ENCODE data around the gene MARCHF6.

MARCHF6 gene

DNA sequence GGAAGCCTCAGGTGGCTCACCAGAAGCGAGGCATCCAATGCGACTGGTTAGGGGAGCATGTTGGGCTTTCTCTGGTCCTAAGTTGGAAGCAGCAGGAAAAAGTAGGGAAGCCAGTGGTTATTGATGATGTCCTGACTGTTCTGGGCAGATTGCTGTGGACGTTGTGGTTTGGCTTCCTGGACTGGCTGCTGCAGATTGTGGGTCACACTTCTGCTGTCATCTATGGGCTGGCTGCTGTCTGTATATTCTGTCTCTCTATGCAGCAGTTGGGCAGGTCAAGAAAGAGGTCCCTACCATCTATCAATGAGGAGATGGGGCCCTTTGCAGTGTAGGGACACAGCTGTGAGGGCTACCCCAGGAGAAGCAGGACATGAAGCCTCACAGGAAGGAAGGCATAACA is 13.5 kb upstream of the MARCHF6 start (continued):
- TF ChIP-seq ZBTB11 (tag by site-specific recombination; conservative IDR thresholded peaks at IDR 0.05; ENCODE audit: low read depth) = no peak
- TF ChIP-seq ZNF791 (tag by site-specific recombination; IDR thresholded peaks at IDR 0.05) = no peak
- TF ChIP-seq, protein P1, sequence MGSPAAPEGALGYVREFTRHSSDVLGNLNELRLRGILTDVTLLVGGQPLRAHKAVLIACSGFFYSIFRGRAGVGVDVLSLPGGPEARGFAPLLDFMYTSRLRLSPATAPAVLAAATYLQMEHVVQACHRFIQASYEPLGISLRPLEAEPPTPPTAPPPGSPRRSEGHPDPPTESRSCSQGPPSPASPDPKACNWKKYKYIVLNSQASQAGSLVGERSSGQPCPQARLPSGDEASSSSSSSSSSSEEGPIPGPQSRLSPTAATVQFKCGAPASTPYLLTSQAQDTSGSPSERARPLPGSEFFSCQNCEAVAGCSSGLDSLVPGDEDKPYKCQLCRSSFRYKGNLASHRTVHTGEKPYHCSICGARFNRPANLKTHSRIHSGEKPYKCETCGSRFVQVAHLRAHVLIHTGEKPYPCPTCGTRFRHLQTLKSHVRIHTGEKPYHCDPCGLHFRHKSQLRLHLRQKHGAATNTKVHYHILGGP (tag by site-specific recombination; IDR thresholded peaks at IDR 0.05) = no peak

DNA sequence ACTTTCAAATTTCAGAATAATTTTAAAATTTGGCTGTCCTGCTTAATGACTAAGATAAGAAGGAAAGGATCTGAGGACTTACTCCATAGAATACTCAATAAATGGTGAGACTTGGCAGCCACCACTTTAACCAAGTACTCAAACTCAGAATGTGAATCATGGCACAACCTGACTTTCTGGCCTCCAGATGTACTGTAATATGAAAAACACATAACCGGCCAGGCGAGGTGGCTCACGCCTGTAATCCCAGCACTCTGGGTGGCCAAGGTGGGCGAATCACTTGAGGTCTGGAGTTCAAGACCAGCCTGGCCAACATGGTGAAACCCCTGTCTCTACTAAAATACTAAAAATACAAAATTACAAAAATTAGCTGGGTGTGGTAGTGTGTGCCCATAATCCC is 10.0 kb upstream of the MARCHF6 start:
- no peaks in the 10 kb centered on the region for H3K4me1 ChIP-seq (ENCODE audit: control insufficient read depth, insufficient read depth, low read length)
- CTCF ChIA-PET = interaction anchor here (0.6 to 1.0 kb wide), 4 partner anchors 14 to 155 kb away, joined by 3 to 5 read pairs (median 4); no protein-coding TSS in a partner anchor
- H3K27ac ChIP-seq (ENCODE audit: extremely low read depth, low read depth, low read length) = no peak overlapping the region
- no peaks in the 10 kb centered on the region for H3K9me3 ChIP-seq (ENCODE audit: control insufficient read depth, insufficient read depth, low read depth, low read length)
- POLR2A ChIA-PET = interaction anchor here (1.2 kb wide), 1 partner anchor 10 kb away, joined by 6 read pairs; the partner anchor contains the start of gene MARCHF6
- H3K4me3 ChIP-seq (ENCODE audit: low read depth, low read length) = no peak overlapping the region
- no peaks in the 10 kb centered on the region for H3K36me3 ChIP-seq (ENCODE audit: control insufficient read depth in 2 of 2, insufficient read depth in 1 of 2, low read length in 2 of 2)
- TF ChIP-seq ZNF747 (tag by site-specific recombination; IDR thresholded peaks at IDR 0.05) = no peak
- TF ChIP-seq ZBTB8A (tag by site-specific recombination; IDR thresholded peaks at IDR 0.05) = no peak
- TF ChIP-seq ZNF654 (tag by site-specific recombination; IDR thresholded peaks at IDR 0.05; ENCODE audit: low read depth) = no peak
- TF ChIP-seq, protein P2, sequence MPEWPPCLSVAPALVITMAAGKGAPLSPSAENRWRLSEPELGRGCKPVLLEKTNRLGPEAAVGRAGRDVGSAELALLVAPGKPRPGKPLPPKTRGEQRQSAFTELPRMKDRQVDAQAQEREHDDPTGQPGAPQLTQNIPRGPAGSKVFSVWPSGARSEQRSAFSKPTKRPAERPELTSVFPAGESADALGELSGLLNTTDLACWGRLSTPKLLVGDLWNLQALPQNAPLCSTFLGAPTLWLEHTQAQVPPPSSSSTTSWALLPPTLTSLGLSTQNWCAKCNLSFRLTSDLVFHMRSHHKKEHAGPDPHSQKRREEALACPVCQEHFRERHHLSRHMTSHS (tag by site-specific recombination; IDR thresholded peaks at IDR 0.05) = no peak
- no peak for TF ChIP-seq ZNF510 (tag by site-specific recombination; IDR thresholded peaks at IDR 0.05; ENCODE audit: insufficient replicate concordance)
- TF ChIP-seq, protein P3, sequence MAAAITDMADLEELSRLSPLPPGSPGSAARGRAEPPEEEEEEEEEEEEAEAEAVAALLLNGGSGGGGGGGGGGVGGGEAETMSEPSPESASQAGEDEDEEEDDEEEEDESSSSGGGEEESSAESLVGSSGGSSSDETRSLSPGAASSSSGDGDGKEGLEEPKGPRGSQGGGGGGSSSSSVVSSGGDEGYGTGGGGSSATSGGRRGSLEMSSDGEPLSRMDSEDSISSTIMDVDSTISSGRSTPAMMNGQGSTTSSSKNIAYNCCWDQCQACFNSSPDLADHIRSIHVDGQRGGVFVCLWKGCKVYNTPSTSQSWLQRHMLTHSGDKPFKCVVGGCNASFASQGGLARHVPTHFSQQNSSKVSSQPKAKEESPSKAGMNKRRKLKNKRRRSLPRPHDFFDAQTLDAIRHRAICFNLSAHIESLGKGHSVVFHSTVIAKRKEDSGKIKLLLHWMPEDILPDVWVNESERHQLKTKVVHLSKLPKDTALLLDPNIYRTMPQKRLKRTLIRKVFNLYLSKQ (tag by site-specific recombination; IDR thresholded peaks at IDR 0.05; ENCODE audit: borderline replicate concordance) = no peak
- TF ChIP-seq ZBTB6 (tag by site-specific recombination; IDR thresholded peaks at IDR 0.05) = no peak
- TF ChIP-seq, protein P4, sequence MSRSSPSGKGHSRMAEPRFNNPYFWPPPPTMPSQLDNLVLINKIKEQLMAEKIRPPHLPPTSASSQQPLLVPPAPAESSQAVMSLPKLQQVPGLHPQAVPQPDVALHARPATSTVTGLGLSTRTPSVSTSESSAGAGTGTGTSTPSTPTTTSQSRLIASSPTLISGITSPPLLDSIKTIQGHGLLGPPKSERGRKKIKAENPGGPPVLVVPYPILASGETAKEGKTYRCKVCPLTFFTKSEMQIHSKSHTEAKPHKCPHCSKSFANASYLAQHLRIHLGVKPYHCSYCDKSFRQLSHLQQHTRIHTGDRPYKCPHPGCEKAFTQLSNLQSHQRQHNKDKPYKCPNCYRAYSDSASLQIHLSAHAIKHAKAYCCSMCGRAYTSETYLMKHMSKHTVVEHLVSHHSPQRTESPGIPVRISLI (tag by site-specific recombination; IDR thresholded peaks at IDR 0.05) = no peak
- no peak for TF ChIP-seq ZNF701 (tag by site-specific recombination; IDR thresholded peaks at IDR 0.05)
- no peak for TF ChIP-seq ZNF148 (tag by site-specific recombination; IDR thresholded peaks at IDR 0.05; ENCODE audit: borderline replicate concordance)
- TF ChIP-seq ZNF549 (tag by site-specific recombination; IDR thresholded peaks at IDR 0.05) = no peak
- no peak for TF ChIP-seq ZNF521 (tag by site-specific recombination; IDR thresholded peaks at IDR 0.05)
- no peak for TF ChIP-seq SP3 (tag by site-specific recombination; IDR thresholded peaks at IDR 0.05)
- TF ChIP-seq ZNF121 (tag by site-specific recombination; IDR thresholded peaks at IDR 0.05) = no peak
- no peak for TF ChIP-seq ZBTB26 (tag by site-specific recombination; optimal IDR thresholded peaks at IDR 0.05)
- TF ChIP-seq ZNF292 (tag by site-specific recombination; IDR thresholded peaks at IDR 0.05; ENCODE audit: borderline replicate concordance, low read depth) = no peak
- TF ChIP-seq ZNF548 (tag by site-specific recombination; IDR thresholded peaks at IDR 0.05) = no peak

Data from HEK293 (cell line).